Measurements from ENCODE around the gene PLK5.

The PLK5 gene

GRCh38 chr19:1572795-1573194 lies 48.9 kb downstream of the PLK5 start:
- TF ChIP-seq, protein P1, sequence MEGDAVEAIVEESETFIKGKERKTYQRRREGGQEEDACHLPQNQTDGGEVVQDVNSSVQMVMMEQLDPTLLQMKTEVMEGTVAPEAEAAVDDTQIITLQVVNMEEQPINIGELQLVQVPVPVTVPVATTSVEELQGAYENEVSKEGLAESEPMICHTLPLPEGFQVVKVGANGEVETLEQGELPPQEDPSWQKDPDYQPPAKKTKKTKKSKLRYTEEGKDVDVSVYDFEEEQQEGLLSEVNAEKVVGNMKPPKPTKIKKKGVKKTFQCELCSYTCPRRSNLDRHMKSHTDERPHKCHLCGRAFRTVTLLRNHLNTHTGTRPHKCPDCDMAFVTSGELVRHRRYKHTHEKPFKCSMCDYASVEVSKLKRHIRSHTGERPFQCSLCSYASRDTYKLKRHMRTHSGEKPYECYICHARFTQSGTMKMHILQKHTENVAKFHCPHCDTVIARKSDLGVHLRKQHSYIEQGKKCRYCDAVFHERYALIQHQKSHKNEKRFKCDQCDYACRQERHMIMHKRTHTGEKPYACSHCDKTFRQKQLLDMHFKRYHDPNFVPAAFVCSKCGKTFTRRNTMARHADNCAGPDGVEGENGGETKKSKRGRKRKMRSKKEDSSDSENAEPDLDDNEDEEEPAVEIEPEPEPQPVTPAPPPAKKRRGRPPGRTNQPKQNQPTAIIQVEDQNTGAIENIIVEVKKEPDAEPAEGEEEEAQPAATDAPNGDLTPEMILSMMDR (IDR thresholded peaks at IDR 0.05; ENCODE audit: low read depth, low read length): no peak
- H3K4me3 ChIP-seq (ENCODE audit: low read depth, low read length): no peak overlapping the region
- no peak for DNase-seq
- peaks cover 24% of the 10 kb centered on the region for H3K36me3 ChIP-seq
- no peaks in the 10 kb centered on the region for H3K27me3 ChIP-seq
- peaks cover 7% of the 10 kb centered on the region for H3K9me3 ChIP-seq
- H3K4me1 ChIP-seq: no peaks in the 10 kb centered on the region

- no peak overlapping the region for H3K4me3 ChIP-seq (ENCODE audit: low read depth, low read length)
- H3K36me3 ChIP-seq: peaks cover 38% of the 10 kb centered on the region
- TF ChIP-seq, protein P1 (IDR thresholded peaks at IDR 0.05; ENCODE audit: low read depth, low read length): no peak
- DNase-seq: no peak
- H3K4me1 ChIP-seq: no peaks in the 10 kb centered on the region
- no peaks in the 10 kb centered on the region for H3K27me3 ChIP-seq
- no peaks in the 10 kb centered on the region for H3K9me3 ChIP-seq
Observed at GRCh38 chr19:1574354-1575136, 50.7 kb downstream of the PLK5 start.

DNA sequence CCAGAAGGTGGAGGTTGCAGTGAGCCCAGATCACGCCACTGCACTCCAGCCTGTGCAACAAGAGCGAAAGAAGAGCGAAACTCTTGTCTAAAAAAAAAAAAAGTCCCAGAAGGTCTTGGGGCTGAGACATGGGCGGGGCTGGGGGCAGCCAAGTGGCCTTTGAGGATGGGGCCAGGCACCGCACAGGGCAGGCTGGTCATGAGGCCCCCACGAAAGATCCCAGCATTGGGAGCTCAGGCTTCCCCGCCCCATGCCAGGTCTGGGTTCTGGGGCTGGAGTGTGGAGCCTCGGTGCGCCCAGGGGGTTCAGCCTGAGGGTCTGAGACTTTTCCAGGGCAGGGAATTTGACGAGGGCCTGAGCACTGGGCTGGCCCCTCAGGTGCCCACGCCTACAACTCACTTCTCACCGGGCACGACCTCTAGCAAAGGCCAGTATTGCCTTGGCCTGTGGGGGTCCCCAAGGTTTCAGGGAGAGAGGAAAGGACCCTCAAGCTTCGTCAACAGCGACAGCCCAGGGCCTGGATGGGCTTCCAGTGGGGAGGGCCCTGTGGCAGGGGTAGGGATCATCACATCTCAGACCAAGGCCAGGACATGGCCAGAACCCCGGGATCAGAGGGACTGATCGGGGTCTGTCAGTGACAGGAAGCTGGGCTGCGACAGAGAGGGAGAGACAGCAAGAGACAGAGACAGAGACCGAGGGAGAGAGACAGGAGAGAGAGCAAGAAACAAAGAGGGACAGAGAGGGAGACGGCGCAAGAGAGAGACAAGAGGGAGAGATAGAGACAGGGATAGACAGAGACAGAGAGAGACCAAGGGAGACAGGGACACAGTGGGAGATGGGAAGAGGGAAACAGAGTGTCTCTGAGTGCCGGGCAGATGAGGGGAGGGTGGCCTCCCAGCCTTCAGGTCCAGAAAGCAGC lies 51.7 kb downstream of the PLK5 start:
- no peak overlapping the region for H3K4me3 ChIP-seq (ENCODE audit: low read depth, low read length)
- TF ChIP-seq, protein P1 (IDR thresholded peaks at IDR 0.05; ENCODE audit: low read depth, low read length): no peak
- H3K36me3 ChIP-seq: peaks cover 49% of the 10 kb centered on the region
- H3K9me3 ChIP-seq: no peaks in the 10 kb centered on the region
- no peaks in the 10 kb centered on the region for H3K27me3 ChIP-seq
- no peak for DNase-seq
- H3K4me1 ChIP-seq: no peaks in the 10 kb centered on the region

DNA sequence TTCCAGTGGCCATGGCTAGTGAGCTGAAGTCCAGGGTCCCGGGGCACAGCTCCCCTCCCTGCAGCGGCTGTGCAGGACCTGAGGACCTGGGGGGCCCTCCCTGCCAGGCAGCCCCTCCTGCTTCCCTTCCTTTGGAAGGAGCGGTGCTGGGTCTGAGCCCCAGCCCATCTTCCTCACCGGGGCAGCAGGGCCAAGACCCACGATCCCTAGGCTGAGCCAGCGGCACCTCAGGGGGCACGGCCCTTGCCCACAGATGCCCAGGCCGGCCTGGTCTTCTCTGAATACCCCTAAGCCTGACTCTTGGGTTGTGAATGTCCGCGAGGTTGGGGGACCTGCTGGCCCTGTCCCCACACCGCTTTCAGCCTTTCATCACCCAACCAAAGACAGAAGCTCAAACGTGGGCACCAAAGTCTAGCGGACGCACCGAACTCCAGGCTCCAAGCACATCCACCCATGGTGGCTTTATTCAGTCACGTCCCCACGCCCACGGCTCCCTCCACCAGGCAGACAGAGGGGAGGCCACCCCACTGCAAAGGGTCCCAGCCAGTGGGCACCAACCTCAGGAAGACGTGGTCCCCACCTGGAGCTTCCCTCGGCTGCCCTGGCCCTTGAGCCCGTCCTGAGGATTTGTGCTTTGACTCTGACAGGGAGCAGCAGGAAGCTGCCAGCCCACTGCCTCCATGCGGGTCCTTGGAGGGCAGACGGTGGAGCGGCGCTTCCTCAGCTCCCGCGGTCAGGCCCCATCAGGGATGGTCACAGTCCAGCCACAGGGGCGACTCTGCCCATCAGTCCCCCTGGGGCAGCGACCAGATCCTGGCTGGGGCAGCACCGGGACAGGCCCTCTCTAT lies 52.6 kb downstream of the PLK5 start:
- H3K36me3 ChIP-seq: peaks cover 58% of the 10 kb centered on the region
- no peaks in the 10 kb centered on the region for H3K4me1 ChIP-seq
- no peak overlapping the region for H3K4me3 ChIP-seq (ENCODE audit: low read depth, low read length)
- TF ChIP-seq, protein P1 (IDR thresholded peaks at IDR 0.05; ENCODE audit: low read depth, low read length): no peak
- DNase-seq: no peak
- no peaks in the 10 kb centered on the region for H3K27me3 ChIP-seq
- H3K9me3 ChIP-seq: no peaks in the 10 kb centered on the region

DNA sequence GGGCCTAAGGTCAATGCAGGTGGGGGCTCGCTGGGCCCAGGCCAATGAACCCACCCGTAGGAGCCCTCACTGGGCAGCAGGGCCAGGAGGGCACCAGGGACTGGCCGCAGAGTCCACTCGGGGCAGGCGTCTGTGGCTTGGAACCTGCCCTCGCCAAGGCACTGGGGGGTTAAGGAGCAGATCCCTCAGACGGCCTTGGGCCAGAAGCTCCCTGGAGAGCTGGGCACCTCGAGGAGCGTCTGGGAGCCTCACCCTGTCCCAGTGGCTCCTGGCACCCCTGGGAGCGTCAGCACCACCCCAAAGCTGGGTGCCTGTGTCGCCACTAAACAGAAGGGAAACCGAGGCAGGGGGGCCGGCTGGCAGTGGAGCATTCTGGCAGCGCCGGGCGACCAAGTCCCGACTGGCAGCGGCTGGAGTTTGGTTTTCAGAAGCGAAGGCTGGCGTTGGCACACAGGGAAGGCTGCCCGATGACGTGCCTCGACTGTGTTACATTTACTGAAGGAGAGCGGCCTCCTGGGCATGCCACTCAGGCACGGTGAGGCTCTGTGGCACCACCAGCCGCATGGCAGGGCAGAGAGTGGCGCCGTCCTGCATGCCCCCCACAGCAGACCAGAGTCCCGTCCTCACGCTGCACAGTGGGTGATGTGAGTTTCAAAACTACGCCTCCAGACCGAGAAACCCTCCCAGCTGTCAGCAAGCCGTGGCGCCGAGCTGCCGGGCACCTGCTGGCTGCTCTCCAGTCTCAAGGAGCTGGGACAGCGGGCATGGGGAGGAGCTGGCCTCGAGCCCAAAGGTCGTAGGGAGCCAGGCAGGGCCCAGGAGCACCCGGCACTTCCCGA lies 53.4 kb downstream of the PLK5 start:
- TF ChIP-seq, protein P1 (IDR thresholded peaks at IDR 0.05; ENCODE audit: low read depth, low read length): no peak
- Histone ChIP-seq H3K9me3 (no peaks in the 10 kb centered on the region), H3K27me3 (no peaks in the 10 kb centered on the region), H3K4me3 (ENCODE audit: low read depth, low read length) (no peak overlapping the region), H3K4me1 (no peaks in the 10 kb centered on the region), H3K36me3 (peaks cover 64% of the 10 kb centered on the region)
- no peak for DNase-seq

All from BE2C (cell line).